Activated CD4-positive, alpha-beta T cell treated with anti-CD3 and anti-CD28 coated beads, Interleukin-2, amount 50 U/mL, for 4 hours (primary cell): ENCODE measurements around the gene HOXC4.

Source experiments
- DNase-seq, 2 experiments: peaks; one replicate each; pipeline ENCODE4 v3.0.0-alpha.2; 2020

HOXC4 gene

DNA sequence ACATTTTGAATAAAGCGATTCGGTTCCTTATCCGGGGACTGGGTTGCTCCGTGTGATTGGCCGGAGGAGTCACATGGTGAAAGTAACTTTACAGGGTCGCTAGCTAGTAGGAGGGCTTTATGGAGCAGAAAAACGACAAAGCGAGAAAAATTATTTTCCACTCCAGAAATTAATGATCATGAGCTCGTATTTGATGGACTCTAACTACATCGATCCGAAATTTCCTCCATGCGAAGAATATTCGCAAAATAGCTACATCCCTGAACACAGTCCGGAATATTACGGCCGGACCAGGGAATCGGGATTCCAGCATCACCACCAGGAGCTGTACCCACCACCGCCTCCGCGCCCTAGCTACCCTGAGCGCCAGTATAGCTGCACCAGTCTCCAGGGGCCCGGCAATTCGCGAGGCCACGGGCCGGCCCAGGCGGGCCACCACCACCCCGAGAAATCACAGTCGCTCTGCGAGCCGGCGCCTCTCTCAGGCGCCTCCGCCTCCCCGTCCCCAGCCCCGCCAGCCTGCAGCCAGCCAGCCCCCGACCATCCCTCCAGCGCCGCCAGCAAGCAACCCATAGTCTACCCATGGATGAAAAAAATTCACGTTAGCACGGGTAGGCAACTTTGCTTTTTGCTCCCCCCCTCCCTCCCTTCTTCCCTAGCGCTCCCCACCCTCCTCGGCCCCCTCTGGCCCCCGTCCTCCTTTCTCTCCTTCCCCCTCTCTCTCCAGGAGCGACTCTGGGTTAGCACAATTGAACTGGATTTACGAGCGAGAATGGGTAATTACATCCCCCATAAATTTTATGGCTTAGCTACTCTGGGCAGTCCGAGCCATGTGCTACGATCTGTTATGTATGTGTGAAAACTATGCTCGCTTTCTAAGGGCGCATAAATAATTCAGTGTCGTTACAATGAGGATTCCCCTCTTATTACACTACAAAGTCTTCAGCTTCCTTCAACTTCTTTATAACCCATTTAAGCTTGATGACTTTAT, at the start of gene HOXC4:
TSS of gene HOXC4 (plus strand) at position 85 of the 991 bp plus-strand sequence. CDS start at position 173, 88 bp downstream.
- DNase-seq: no peak

DNA sequence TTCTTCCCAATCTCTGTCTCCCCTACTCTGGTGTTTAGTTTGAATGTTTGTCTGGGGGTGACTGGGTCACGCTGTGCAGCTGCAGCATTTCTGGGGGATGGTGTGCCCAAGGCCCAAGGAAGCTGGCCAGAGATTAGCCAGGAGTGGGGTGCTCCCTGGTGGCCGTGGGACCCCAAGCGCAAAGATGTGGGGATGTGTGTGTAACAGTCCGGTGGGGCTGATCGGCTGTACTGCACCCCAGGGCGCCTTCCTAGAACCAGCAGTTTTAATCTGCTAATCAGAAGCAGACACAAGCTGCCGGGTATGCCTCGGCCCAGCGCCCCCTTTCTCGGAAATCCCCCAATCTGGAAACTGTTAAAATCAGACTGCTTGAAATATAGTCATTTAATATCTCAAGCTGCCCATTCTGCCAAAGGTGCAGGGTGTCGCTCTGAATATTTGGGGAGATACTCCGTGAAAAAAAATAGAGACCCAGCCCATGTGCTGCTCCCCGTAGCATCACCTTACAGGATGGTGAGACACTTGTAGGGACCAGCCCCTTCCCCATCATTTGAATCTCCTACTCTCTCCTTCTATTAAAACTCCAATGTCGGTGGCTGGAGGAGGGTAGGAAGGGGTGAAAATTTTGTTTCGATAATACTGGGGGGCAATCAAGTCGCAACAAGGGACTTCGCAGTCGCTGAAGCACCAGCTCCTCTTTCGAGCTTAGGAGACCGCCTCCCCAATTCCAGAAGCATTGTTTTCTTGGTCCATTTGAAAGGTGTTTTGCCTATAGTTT, 49.4 kb upstream of the HOXC4 start:
- no peak for DNase-seq

- DNase-seq: no peak
These were observed 48.6 kb upstream of the HOXC4 start for GRCh38 chr12:54004841-54005530.

DNA sequence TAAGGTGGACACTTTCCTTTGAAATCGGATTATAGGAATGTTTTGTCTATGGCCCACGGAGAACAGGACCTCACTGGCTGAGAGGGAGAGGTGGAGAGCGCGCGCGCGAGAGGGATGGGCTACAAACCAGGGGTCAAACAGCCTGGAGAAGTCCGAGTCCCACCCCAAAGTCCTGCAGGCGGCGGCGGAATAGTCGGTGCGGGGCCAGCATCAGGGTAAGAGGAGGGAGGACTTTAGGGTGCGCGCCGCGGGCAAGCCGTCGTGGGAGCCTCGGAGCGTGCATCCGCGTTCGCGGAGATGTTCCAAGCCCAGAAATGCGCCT, 48.1 kb upstream of the HOXC4 start:
- no peak for DNase-seq

GRCh38 chr12:54005853-54006558, 47.6 kb upstream of the HOXC4 start:
- DNase-seq: peak; percentile 77 to 81

DNA sequence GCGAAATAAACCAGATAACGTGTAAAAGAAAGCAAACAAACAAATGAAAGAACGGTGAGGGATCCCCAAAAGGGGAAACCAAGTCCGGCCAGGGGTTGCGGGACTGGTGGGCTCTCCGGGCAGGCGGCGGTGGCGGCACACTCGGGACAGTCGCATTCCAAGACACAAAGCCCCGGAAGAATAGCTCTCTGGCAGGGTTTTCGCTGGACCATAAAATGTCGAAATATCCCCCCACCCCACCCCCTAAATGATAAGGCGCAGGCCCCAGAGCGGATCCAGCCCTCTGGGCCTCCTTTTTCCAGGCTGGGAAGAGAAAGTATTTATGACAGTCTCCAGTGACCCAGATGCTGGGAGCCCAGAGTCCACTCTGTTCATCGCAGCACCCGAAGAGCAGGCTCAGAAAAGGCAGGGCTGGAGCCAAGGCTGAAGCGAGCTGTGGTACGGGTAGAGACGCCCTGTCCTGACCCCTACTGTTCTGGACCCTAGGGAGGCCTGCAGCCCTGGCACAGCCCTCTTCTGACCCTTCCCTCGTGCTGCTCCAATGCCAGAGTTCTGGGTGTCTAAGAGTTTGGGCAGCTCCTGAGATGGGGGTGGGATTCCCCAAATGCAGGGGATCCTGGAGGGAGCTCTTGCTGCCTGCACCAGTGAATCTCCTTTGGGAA, 46.9 kb upstream of the HOXC4 start:
- no peak for DNase-seq

GRCh38 chr12:54007538-54008259, 45.9 kb upstream of the HOXC4 start:
- DNase-seq: no peak

DNA sequence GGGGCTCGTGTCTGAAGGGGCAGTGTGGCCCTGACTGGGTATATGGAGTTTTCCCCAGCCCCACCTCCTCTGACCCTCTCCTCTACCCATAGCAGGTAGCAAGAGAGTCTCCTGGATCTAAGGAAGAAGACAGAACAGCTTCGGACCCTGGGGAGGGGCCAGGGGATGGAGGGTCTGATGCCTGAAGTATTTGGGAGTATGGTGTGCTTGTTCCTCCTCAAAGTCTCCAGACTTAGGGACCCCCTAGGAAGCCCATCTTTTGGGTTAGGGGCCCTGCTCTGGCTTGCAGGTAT, 45.4 kb upstream of the HOXC4 start:
- no peak for DNase-seq

GRCh38 chr12:54009171-54010052, 44.2 kb upstream of the HOXC4 start:
- DNase-seq: peak in 1 of 2 experiments; percentile 25

DNA sequence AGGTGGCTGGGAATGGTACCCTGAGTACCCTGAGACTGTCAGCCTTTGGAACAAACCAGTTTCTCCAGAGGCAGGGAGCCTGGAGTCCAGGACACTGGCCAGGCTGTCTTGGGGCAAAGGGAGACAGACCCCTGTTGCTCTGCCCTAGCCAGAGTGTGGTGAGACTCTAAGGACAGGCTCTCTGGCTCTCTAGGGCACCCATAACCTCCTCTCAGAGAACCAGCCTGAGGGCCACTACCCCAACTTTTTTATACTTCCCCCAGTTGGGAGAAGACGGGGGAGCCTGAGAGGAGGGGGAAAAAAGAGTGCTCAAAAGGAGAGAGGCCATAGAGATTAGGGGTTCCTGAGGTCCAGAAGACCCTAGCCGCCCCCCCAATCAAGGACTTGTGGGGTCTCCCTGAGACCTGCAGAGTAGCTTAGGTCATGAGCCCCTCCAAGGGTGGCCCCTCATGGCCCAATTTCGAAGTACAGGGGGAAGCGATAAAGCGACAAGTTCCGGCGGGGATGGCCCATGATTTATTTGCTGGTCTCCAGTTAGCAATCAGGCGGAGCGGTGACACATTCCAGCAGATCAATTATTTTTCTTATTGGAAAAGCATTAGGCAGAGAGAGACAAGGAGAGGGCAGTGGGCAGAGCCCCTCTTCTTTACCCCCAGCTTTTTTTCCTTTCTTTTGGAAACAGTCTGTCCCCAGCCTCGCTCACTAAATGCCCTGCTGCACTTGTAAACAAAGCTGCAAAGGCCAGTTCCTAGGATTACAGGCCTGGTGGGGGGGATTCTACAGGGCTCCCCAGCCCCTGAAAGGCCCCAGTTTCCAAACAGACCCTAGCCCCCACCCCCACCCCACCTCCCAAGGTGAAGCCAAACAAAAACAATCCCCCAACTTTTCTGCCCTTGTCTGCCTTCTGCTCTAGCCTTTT, 43.3 kb upstream of the HOXC4 start:
- no peak for DNase-seq

DNA sequence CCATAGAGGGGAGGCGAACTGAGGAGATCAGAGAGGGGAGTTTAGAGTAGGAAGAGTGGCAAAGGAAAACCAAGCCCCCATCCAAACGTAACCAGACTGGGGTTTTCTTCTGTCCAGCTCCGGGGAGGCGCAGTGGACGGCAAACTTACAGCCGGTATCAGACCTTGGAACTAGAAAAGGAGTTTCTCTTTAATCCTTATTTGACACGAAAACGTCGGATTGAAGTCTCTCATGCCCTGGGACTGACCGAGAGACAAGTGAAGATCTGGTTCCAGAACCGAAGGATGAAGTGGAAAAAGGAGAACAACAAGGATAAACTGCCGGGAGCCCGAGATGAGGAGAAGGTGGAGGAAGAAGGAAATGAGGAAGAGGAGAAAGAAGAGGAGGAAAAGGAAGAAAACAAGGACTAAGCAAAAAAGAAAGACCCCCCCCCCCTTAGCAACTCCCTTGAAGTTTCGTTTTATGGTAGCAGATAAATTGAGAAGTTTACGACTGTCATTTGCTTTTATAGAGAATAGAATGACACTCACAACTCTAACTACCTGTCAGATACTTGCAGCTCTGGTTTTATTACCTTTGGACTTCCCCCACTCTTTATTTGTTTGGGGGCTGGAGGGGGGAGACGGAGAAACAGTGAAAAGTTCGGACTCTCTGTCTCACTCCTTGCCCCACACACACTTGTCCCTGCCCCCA, 42.5 kb upstream of the HOXC4 start:
- no peak for DNase-seq

DNA sequence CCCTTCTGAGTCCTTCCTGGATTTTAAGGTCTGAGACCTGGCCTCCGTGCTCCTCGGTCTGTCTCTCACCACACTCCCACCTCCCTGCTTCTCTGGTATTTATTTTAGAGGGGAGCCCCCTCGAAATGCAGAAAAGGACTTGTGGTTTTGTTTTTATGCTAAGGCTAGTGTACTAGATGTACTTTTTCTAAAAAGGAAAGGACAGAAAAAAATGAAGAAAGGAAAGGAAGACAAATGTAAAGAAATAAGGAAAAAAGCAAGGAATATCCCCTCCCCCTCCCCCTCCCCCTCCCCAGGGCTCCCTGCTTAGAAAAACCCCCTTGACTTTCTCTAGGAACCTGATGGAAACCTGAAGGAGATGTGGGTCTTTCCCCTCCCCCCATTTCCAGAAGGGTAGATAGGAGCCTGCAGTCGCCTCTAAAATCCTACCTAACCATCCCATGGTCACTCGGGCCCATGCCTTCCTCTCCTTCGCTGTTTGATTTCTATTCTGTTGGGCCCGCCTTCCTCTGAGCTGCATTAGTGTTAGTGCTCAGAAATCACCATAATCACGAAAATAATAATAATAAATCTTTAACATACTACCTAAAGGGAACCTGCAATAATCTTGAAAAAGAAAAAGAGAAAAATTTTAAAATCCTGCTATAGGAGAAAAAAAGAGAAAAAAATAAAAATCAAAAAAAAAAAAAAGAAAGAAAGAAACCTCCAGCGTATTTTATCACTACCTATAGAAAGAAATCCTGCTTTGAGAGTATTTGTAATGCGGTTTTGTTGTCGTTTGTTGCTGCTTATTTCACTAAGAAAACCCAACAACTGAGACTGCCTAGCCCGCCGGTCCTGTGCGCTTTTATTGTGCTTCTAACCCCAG, 41.7 kb upstream of the HOXC4 start:
- no peak for DNase-seq

DNA sequence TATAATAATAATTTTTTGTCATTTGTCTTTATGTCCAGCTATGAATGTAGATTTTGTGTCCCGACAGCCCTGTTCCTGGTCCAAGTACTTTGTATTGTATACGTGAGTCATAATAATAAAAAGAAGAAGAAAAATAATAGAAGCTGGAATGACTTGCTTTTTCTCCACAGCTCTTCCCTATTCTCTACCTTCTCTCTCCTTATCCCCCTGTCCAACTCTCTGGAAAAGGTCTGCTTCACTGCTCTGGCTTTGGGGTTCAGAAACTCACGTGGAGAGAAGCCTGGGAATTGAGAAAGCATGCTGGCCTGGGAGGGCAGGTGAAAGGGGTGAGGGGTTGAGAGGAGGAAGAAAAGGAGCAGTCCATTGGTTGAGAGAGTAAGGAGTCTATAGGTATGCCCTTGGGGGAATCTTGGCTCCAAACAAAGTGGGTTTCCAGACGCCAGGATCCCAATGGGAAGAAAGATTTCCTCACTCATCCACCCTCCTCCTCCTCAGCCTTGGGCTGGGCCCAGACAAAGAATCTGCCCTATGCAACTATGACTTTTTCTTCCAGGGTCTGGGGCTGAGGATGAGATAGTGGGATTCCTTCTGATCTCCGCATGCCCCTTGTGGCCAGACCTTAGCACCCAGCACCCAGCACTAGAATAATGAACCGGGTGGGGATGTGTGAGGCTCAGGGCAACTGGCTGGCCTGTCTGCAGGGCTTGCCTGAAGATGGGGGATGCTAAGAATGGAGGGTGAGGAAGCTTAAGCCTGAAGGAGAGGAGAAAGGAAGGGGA, 40.8 kb upstream of the HOXC4 start:
- no peak for DNase-seq

GRCh38 chr12:54014377-54015017, 39.1 kb upstream of the HOXC4 start:
- DNase-seq: no peak

DNA sequence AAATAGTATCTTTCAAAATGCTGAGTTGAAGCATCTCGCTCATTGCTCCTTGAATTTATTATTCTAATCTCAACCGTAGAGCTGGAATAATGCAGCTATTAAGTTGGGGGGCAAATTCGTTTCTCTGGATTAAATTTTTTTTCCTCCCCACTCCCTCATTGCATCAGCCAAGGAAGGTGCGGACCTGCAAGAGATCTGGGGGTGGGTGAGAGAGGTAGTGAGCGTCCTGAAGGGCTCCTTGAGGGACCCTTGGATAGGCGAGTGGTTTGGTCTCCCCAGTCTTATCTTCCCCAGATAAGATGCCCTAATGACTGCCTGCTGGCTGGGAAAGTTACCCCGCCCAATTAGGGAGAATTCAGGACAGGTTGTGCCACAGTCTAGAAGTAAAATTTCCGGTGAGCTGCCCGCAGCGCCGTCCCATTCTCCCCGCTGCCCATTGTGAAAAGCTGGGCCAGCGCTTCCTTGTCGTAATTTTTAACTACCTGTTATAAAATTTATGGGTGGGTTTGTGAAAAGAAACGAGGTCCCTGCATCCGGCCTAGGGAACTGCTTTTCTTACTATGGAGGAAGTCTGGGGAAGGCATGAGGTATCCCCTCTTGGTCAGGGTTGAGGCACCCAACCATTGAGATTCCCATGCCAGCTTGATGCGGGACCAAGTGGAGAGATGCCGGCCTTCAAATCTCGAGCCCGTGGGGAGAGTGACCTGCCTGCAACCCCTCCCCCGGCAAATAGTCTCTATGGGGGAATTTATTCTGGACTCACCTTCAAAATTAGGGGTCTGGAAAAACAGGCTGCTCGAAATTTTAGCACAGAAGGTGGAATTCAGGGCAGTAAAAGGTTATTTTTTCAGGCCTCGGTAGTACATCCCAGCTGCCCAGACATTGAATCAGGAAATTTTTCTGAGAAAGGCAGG, 38.4 kb upstream of the HOXC4 start:
- DNase-seq: no peak
